ENCODE measurements around the gene OR4L1.
"Not testable (repeated sequence)": the region's sequence is repeated elsewhere in the genome, so short reads cannot be mapped to it uniquely, and the experiment has no call there.

Gene OR4L1

GRCh38 chr14:20059745-20060144 lies at the start of gene OR4L1:
Gene OR4L1 (plus strand): TSS chr14:20060045. CDS start chr14:20060045, 0 bp downstream.
- no peak for DNase-seq (ENCODE audit: low read depth in 3 of 3)

GRCh38 chr14:20019257-20019865 lies 40.5 kb upstream of the OR4L1 start, which contains the start of gene OR4K14:
Gene OR4K14 (minus strand): TSS chr14:20019307. CDS start chr14:20015193, 4,114 bp downstream.
- DNase-seq (ENCODE audit: low read depth in 3 of 3): no peak

- no peak for DNase-seq (ENCODE audit: low read depth in 3 of 3)
Observed at GRCh38 chr14:20031058-20031457, 28.8 kb upstream of the OR4L1 start.

GRCh38 chr14:20035449-20035848 lies 24.4 kb upstream of the OR4L1 start:
- no peak for DNase-seq (ENCODE audit: low read depth in 3 of 3)

- DNase-seq (ENCODE audit: low read depth in 3 of 3): no peak
Observed at GRCh38 chr14:20035938-20036337, 23.9 kb upstream of the OR4L1 start, which contains the start of gene OR4K13. Gene OR4K13 (minus strand): TSS chr14:20036038. CDS start chr14:20034758, 1,280 bp downstream.

- DNase-seq (ENCODE audit: low read depth in 3 of 3): no peak
Observed at GRCh38 chr14:20044243-20044642, 15.6 kb upstream of the OR4L1 start.

- no peak for DNase-seq (ENCODE audit: low read depth in 3 of 3)
Observed at GRCh38 chr14:20048202-20048601, 11.6 kb upstream of the OR4L1 start.

- no peak for DNase-seq (ENCODE audit: low read depth in 3 of 3)
Observed at GRCh38 chr14:20092050-20092449, 32.2 kb downstream of the OR4L1 start.

- no peak for DNase-seq (ENCODE audit: low read depth in 3 of 3)
Observed at GRCh38 chr14:20093442-20093841, 33.6 kb downstream of the OR4L1 start.

GRCh38 chr14:20098926-20099770 lies 39.3 kb downstream of the OR4L1 start:
- not testable (repeated sequence) for DNase-seq (ENCODE audit: low read depth in 3 of 3)

GRCh38 chr14:20110438-20110837 lies 50.6 kb downstream of the OR4L1 start, which contains the start of gene OR4K17:
Gene OR4K17 (plus strand): TSS chr14:20110739. CDS start chr14:20117500, 6,761 bp downstream.
- no peak for DNase-seq (ENCODE audit: low read depth in 3 of 3)
